Measurements from ENCODE around the gene SLC39A9.

DNA sequence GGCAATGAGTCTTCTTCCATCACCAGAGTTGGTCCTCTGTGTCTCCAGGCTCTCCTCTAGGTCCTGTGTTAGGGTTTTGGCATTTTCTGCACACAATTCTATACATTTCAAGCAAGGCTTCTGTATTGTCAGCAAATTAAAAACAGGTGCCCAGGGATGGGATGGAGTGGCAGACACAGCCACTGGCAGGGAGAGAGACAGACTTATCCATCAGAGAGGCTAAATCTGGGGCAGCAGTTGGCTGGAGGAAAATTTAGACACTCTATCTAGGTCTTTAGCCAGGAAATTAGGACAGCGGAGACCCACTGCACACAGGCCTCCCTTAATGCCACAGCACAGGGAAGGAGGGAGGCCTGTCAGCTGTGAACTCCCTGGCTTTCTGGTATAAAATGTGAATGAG, 106.3 kb downstream of the SLC39A9 start:
- TF ChIP-seq, protein P1, sequence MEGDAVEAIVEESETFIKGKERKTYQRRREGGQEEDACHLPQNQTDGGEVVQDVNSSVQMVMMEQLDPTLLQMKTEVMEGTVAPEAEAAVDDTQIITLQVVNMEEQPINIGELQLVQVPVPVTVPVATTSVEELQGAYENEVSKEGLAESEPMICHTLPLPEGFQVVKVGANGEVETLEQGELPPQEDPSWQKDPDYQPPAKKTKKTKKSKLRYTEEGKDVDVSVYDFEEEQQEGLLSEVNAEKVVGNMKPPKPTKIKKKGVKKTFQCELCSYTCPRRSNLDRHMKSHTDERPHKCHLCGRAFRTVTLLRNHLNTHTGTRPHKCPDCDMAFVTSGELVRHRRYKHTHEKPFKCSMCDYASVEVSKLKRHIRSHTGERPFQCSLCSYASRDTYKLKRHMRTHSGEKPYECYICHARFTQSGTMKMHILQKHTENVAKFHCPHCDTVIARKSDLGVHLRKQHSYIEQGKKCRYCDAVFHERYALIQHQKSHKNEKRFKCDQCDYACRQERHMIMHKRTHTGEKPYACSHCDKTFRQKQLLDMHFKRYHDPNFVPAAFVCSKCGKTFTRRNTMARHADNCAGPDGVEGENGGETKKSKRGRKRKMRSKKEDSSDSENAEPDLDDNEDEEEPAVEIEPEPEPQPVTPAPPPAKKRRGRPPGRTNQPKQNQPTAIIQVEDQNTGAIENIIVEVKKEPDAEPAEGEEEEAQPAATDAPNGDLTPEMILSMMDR (IDR thresholded peaks at IDR 0.05), result no peak
- TF ChIP-seq POLR2A (IDR thresholded peaks at IDR 0.05), result no peak
